GM18870 (cell line): Measurements from ENCODE around the gene SYK.
"Not testable (repeated sequence)": the region's sequence is repeated elsewhere in the genome, so short reads cannot be mapped to it uniquely, and the experiment has no call there.

ENCODE experiments used
- ATAC-seq: cut with Tn5 transposase; IDR thresholded peaks from one replicate; pipeline ENCODE4 v1.9.1; 2021; ENCODE audit warnings: moderate library complexity; ENCODE audit not compliant: unreplicated experiment

SYK gene

GRCh38 chr9:90872835-90873294 lies 71.2 kb downstream of the SYK start:
- no peak for ATAC-seq

GRCh38 chr9:90873422-90873821 lies 71.8 kb downstream of the SYK start:
- ATAC-seq: no peak

- ATAC-seq: no peak
Observed at GRCh38 chr9:90874194-90874593, 72.6 kb downstream of the SYK start.

- ATAC-seq: no peak
Observed at GRCh38 chr9:90878562-90878961, 76.9 kb downstream of the SYK start.

- no peak for ATAC-seq
Observed at GRCh38 chr9:90880066-90880465, 78.4 kb downstream of the SYK start.

GRCh38 chr9:90880669-90881068 lies 79.0 kb downstream of the SYK start:
- ATAC-seq: no peak

- peak; percentile 62 for ATAC-seq
Observed at GRCh38 chr9:90881648-90882047, 80.0 kb downstream of the SYK start.

GRCh38 chr9:90882991-90883600 lies 81.5 kb downstream of the SYK start:
- ATAC-seq: no peak

- no peak for ATAC-seq
Observed at GRCh38 chr9:90883661-90884060, 82.0 kb downstream of the SYK start.

- ATAC-seq: no peak
Observed at GRCh38 chr9:90884178-90884577, 82.6 kb downstream of the SYK start.

- not testable (repeated sequence) for ATAC-seq
Observed at GRCh38 chr9:90886868-90887267, 85.2 kb downstream of the SYK start.

- no peak for ATAC-seq
Observed at GRCh38 chr9:90888941-90889340, 87.3 kb downstream of the SYK start.

- no peak for ATAC-seq
Observed at GRCh38 chr9:90890146-90890810, 88.7 kb downstream of the SYK start.

GRCh38 chr9:90891308-90892040 lies 89.9 kb downstream of the SYK start:
- no peak for ATAC-seq

- ATAC-seq: no peak
Observed at GRCh38 chr9:90892918-90893317, 91.3 kb downstream of the SYK start.

- no peak for ATAC-seq
Observed at GRCh38 chr9:90893706-90894105, 92.1 kb downstream of the SYK start.

- ATAC-seq: no peak
Observed at GRCh38 chr9:90894986-90895687, 93.5 kb downstream of the SYK start.

GRCh38 chr9:90895786-90896185 lies 94.2 kb downstream of the SYK start:
- no peak for ATAC-seq

GRCh38 chr9:90896231-90896630 lies 94.6 kb downstream of the SYK start:
- no peak for ATAC-seq

GRCh38 chr9:90898228-90898627 lies 96.6 kb downstream of the SYK start:
- ATAC-seq: no peak

GRCh38 chr9:90899287-90899686 lies 97.7 kb downstream of the SYK start:
- ATAC-seq: no peak
